SKM-1 (cell line): Measurements from ENCODE around the gene PSMB3.
"Not testable (repeated sequence)": the region's sequence is repeated elsewhere in the genome, so short reads cannot be mapped to it uniquely, and the experiment has no call there.

Experiments
- DNase-seq: peaks from one replicate; lab custom pipeline; 2025; ENCODE audit not compliant: unreplicated experiment; lab: John Stamatoyannopoulos, UW

PSMB3 gene

GRCh38 chr17:38715216-38715943, 37.2 kb upstream of the PSMB3 start:
- no peak for DNase-seq

- no peak for DNase-seq
These were observed 36.1 kb upstream of the PSMB3 start for GRCh38 chr17:38716368-38717005.

- no peak for DNase-seq
These were observed 35.3 kb upstream of the PSMB3 start for GRCh38 chr17:38717139-38717745.

- no peak for DNase-seq
These were observed 33.1 kb upstream of the PSMB3 start for GRCh38 chr17:38719289-38719942.

GRCh38 chr17:38719943-38720641, 32.4 kb upstream of the PSMB3 start:
- no peak for DNase-seq

GRCh38 chr17:38720941-38721340, 31.6 kb upstream of the PSMB3 start:
- no peak for DNase-seq

GRCh38 chr17:38721802-38722201, 30.7 kb upstream of the PSMB3 start:
- no peak for DNase-seq

GRCh38 chr17:38724337-38724988, 28.1 kb upstream of the PSMB3 start:
- no peak for DNase-seq

GRCh38 chr17:38725066-38725465, 27.5 kb upstream of the PSMB3 start:
- no peak for DNase-seq

- not testable (repeated sequence) for DNase-seq
These were observed 26.4 kb upstream of the PSMB3 start for GRCh38 chr17:38726145-38726544.

- DNase-seq: no peak
These were observed 24.8 kb upstream of the PSMB3 start for GRCh38 chr17:38727736-38728135.

- DNase-seq: no peak
These were observed 24.2 kb upstream of the PSMB3 start for GRCh38 chr17:38728290-38728831.

- no peak for DNase-seq
These were observed 23.1 kb upstream of the PSMB3 start for GRCh38 chr17:38729368-38729885.

GRCh38 chr17:38729886-38730525, 22.5 kb upstream of the PSMB3 start, which contains the start of gene CISD3:
Gene CISD3 (plus strand): TSS chr17:38730341. CDS start chr17:38730359, 18 bp downstream.
- peak; percentile 68 for DNase-seq

GRCh38 chr17:38730526-38731379, 21.8 kb upstream of the PSMB3 start:
- DNase-seq: no peak

- DNase-seq: no peak
These were observed 20.8 kb upstream of the PSMB3 start for GRCh38 chr17:38731526-38732294.

- no peak for DNase-seq
These were observed 19.9 kb upstream of the PSMB3 start for GRCh38 chr17:38732376-38733281.
